ENCODE data around the gene TAF6L. TPM values are rescaled to one million over a fixed set of nuclear protein-coding genes. Genes with fewer than 3 reads are reported as not detected.
"Not testable (repeated sequence)": the region's sequence is repeated elsewhere in the genome, so short reads cannot be mapped to it uniquely, and the experiment has no call there.

Gene TAF6L
- total RNA-seq, 6 donors from 2014 or later: 16.7 to 51.3 (median 27.0) TPM

- Histone ChIP-seq H3K27me3 (no peaks in the 10 kb centered on the region), H3K9me3 (no peaks in the 10 kb centered on the region), H3K27ac (no peak overlapping the region), H3K4me1 (peaks cover 9 to 15% (median 10%) of the 10 kb centered on the region in 4 donors), H3K4me3 (no peak overlapping the region), H3K36me3 (peaks cover 2 to 26% (median 5%) of the 10 kb centered on the region in 4 donors)
- TF ChIP-seq EP300 (IDR thresholded peaks at IDR 0.05) (no peak), CTCF (IDR thresholded peaks at IDR 0.05) (no peak), POLR2AphosphoS5 (IDR thresholded peaks at IDR 0.05) (no peak), POLR2A (IDR thresholded peaks at IDR 0.05) (no peak)
- 20 to 39% methylated on average over 1 of the region's 1 CpG for WGBS, 2 donors
- DNase-seq (no peak), ATAC-seq (ENCODE audit: low FRiP score in 2 of 2) (no peak)
These were observed 39.6 kb downstream of the TAF6L start for GRCh38 chr11:62810748-62811147.

GRCh38 chr11:62811659-62812058 is 40.5 kb downstream of the TAF6L start:
- H3K9me3 ChIP-seq: no peaks in the 10 kb centered on the region
- WGBS, 2 donors: 79 to 81% methylated on average over 2 of the region's 2 CpGs
- H3K27me3 ChIP-seq: no peaks in the 10 kb centered on the region
- TF ChIP-seq POLR2A (IDR thresholded peaks at IDR 0.05): no peak
- TF ChIP-seq EP300 (IDR thresholded peaks at IDR 0.05): no peak
- no peak for TF ChIP-seq POLR2AphosphoS5 (IDR thresholded peaks at IDR 0.05)
- TF ChIP-seq CTCF (IDR thresholded peaks at IDR 0.05): no peak
- H3K4me1 ChIP-seq: peaks cover 0 to 6% (median 2%) of the 10 kb centered on the region in 4 donors
- no peak for DNase-seq
- peaks cover 2 to 34% (median 10%) of the 10 kb centered on the region in 4 donors for H3K36me3 ChIP-seq
- H3K4me3 ChIP-seq: no peak overlapping the region
- ATAC-seq (ENCODE audit: low FRiP score in 2 of 2): no peak
- no peak overlapping the region for H3K27ac ChIP-seq

DNA sequence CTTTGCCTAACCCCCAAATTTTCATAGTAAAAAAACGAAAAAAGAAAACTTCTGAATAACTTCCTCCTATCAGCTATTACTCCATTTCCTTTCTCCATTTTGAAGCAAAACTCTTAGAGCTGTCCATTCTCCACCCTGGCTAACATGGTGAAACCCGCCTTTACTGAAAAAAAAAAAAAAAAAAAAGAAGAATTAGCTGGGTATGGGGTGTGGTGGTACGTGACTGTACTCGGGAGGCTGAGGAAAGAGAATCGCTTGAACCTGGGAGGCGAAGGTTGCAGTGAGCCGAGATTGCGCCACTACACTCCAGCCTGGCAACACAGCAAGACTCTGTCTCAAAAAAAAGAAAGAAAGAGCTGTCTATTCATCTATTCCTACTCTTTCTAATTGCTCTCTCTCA is 45.4 kb downstream of the TAF6L start:
- no peak for DNase-seq
- peak overlapping the region; percentile 42 to 78 (median 58) for H3K27ac ChIP-seq
- H3K4me3 ChIP-seq: no peak overlapping the region
- H3K27me3 ChIP-seq: no peaks in the 10 kb centered on the region
- H3K4me1 ChIP-seq: no peaks in the 10 kb centered on the region
- 60 to 74% methylated on average over 8 of the region's 8 CpGs for WGBS, 2 donors
- H3K36me3 ChIP-seq: peaks cover 14 to 69% (median 47%) of the 10 kb centered on the region in 4 donors
- ATAC-seq (ENCODE audit: low FRiP score in 2 of 2): peak in 1 of 2 donors; percentile 63
- TF ChIP-seq POLR2AphosphoS5 (IDR thresholded peaks at IDR 0.05): no peak
- TF ChIP-seq POLR2A (IDR thresholded peaks at IDR 0.05): no peak
- no peak for TF ChIP-seq CTCF (IDR thresholded peaks at IDR 0.05)
- TF ChIP-seq EP300 (IDR thresholded peaks at IDR 0.05): no peak
- no peaks in the 10 kb centered on the region for H3K9me3 ChIP-seq

- Histone ChIP-seq H3K36me3 (peaks cover 14 to 75% (median 53%) of the 10 kb centered on the region in 4 donors), H3K27me3 (no peaks in the 10 kb centered on the region), H3K4me1 (no peaks in the 10 kb centered on the region), H3K4me3 (no peak overlapping the region), H3K27ac (peak overlapping the region; percentile 42 to 78 (median 58)), H3K9me3 (no peaks in the 10 kb centered on the region)
- no peak for DNase-seq
- 86 to 93% methylated on average over 4 of the region's 4 CpGs for WGBS, 2 donors
- TF ChIP-seq EP300 (IDR thresholded peaks at IDR 0.05): no peak
- no peak for TF ChIP-seq POLR2A (IDR thresholded peaks at IDR 0.05)
- no peak for TF ChIP-seq POLR2AphosphoS5 (IDR thresholded peaks at IDR 0.05)
- TF ChIP-seq CTCF (IDR thresholded peaks at IDR 0.05): no peak
- ATAC-seq (ENCODE audit: low FRiP score in 2 of 2): no peak
These were observed 45.9 kb downstream of the TAF6L start for GRCh38 chr11:62817129-62817528.

- ATAC-seq (ENCODE audit: low FRiP score in 2 of 2) (no peak), DNase-seq (no peak)
- WGBS, 2 donors: 98 to 100% methylated on average over 3 of the region's 3 CpGs
- Histone ChIP-seq H3K4me1 (peaks cover 0 to 3% (median under 1%) of the 10 kb centered on the region in 4 donors), H3K27me3 (no peaks in the 10 kb centered on the region), H3K9me3 (no peaks in the 10 kb centered on the region), H3K27ac (no peak overlapping the region), H3K36me3 (peaks cover 41 to 97% (median 88%) of the 10 kb centered on the region in 4 donors), H3K4me3 (no peak overlapping the region)
- TF ChIP-seq EP300 (IDR thresholded peaks at IDR 0.05) (no peak), POLR2AphosphoS5 (IDR thresholded peaks at IDR 0.05) (no peak), CTCF (IDR thresholded peaks at IDR 0.05) (no peak), POLR2A (IDR thresholded peaks at IDR 0.05) (no peak)
These were observed 52.5 kb downstream of the TAF6L start for GRCh38 chr11:62823677-62824076.

GRCh38 chr11:62828130-62828529 is 56.9 kb downstream of the TAF6L start:
- WGBS, 2 donors: 83 to 88% methylated on average over 7 to 8 of the region's 8 CpGs
- not testable (repeated sequence) for H3K4me3 ChIP-seq; H3K27ac ChIP-seq; ATAC-seq (ENCODE audit: low FRiP score in 2 of 2); H3K9me3 ChIP-seq; H3K27me3 ChIP-seq; DNase-seq
- peaks cover 30 to 68% (median 50%) of the 10 kb centered on the region in 4 donors for H3K36me3 ChIP-seq
- H3K4me1 ChIP-seq: peaks cover 25 to 30% (median 27%) of the 10 kb centered on the region in 4 donors

Measured in upper lobe of left lung (tissue), 6 donors.